A673 (cell line): ENCODE measurements around the gene TACC2. TPM values are rescaled to one million over a fixed set of nuclear protein-coding genes. Genes with fewer than 3 reads are reported as not detected.

Source experiments
- BruUV-seq: library from RNA; stranded (reverse); fragments of 400-500 nt; replicated peaks from 2 replicates; lab custom pipeline; 2021; lab: Mats Ljungman, UMichigan
- CTCF ChIA-PET: fragments of 300-600 bp; sonication (Branson Sonifier 250); formaldehyde crosslinking; loops from one replicate; lab custom pipeline; 2022; ENCODE audit warnings: antibody characterized with exemption; lab: Charles Lee
- POLR2A ChIA-PET: fragments of 300-600 bp; sonication (Branson Sonifier 250); formaldehyde crosslinking; loops from one replicate; lab custom pipeline; 2022; ENCODE audit warnings: antibody characterized with exemption; ENCODE audit not compliant: low non-redundant PET; lab: Charles Lee
- DNase-seq: peaks from one replicate; pipeline ENCODE4 v3.0.0-alpha.2; 2015; ENCODE audit warnings: low spot score
- H3K27ac ChIP-seq: fragments of 200-600 bp; sonication (generic); 2 replicates; pipeline ENCODE4 v1.5.1; 2016; ENCODE audit warnings: mixed run types, low read depth, mild to moderate bottlenecking, mixed read lengths, antibody characterized with exemption, low read length; ENCODE audit not compliant: poor library complexity, severe bottlenecking
- H3K27me3 ChIP-seq: fragments of 200-600 bp; sonication (generic); replicated peaks from 2 replicates; pipeline ENCODE4 v1.6.1; 2017; ENCODE audit warnings: mixed run types, low read depth, mild to moderate bottlenecking, mixed read lengths, antibody characterized with exemption, low read length; ENCODE audit not compliant: insufficient read depth, poor library complexity
- H3K36me3 ChIP-seq: fragments of 200-600 bp; sonication (generic); 2 replicates; pipeline ENCODE4 v1.6.1; 2016; ENCODE audit warnings: mixed run types, mild to moderate bottlenecking, mixed read lengths, antibody characterized with exemption, low read length; ENCODE audit not compliant: insufficient read depth, poor library complexity, severe bottlenecking
- H3K4me1 ChIP-seq: fragments of 200-600 bp; sonication (generic); 2 replicates; pipeline ENCODE4 v1.6.1; 2017; ENCODE audit warnings: mixed run types, mild to moderate bottlenecking, mixed read lengths, antibody characterized with exemption, low read length; ENCODE audit not compliant: insufficient read depth, poor library complexity, severe bottlenecking
- H3K4me3 ChIP-seq: fragments of 200-600 bp; sonication (generic); 2 replicates; pipeline ENCODE4 v1.5.1; 2016; ENCODE audit warnings: low read depth, mixed run types, mild to moderate bottlenecking, mixed read lengths, low read length; ENCODE audit not compliant: poor library complexity, severe bottlenecking
- H3K9me3 ChIP-seq: fragments of 200-600 bp; sonication (generic); 2 replicates; pipeline ENCODE4 v1.6.1; 2016; ENCODE audit warnings: mixed run types, low read depth, mild to moderate bottlenecking, mixed read lengths, antibody characterized with exemption, low read length; ENCODE audit not compliant: poor library complexity, severe bottlenecking
- EZH2 ChIP-seq: fragments of 200-600 bp; sonication (generic); IDR thresholded peaks from 2 replicates; pipeline ENCODE4 v1.6.1; 2017; ENCODE audit warnings: borderline replicate concordance, low read depth, mild to moderate bottlenecking, mixed read lengths, antibody characterized with exemption, low read length; ENCODE audit not compliant: poor library complexity, severe bottlenecking
- intact Hi-C: fragments of 100-400 bp; cut with micrococcal nuclease; formaldehyde crosslinking; loops from one replicate; pipeline ENCODE4 v1.10.0; 2022; ENCODE audit not compliant: unreplicated experiment
- total RNA-seq: library from RNA; stranded (reverse); gene quantifications from 2 replicates; pipeline ENCODE4 v1.2.3, GENCODE V29; 2021
- TF ChIP-seq, protein P1 (sequence below): fragments of 300-800, 200-600 bp; sonication (generic); conservative IDR thresholded peaks from 2 replicates; pipeline ENCODE4 v1.5.1; 2017; ENCODE audit warnings: low read depth, mild to moderate bottlenecking, antibody characterized with exemption, low read length, moderate library complexity, mixed read lengths

The TACC2 gene
- total RNA-seq, 1 experiment from 2014 or later, result 0.62 TPM

- no peak overlapping the region for H3K4me3 ChIP-seq
- intact Hi-C loops, result no loop called here
- peaks cover 6% of the 10 kb centered on the region for H3K4me1 ChIP-seq
- ChIA-PET POLR2A (no interaction called here), CTCF (no interaction called here)
- BruUV-seq, result no TSS peak
- no peaks in the 10 kb centered on the region for H3K9me3 ChIP-seq
- no peak for TF ChIP-seq EZH2
- no peaks in the 10 kb centered on the region for H3K27me3 ChIP-seq
- H3K27ac ChIP-seq, result no peak overlapping the region
- no peak for DNase-seq
- no peaks in the 10 kb centered on the region for H3K36me3 ChIP-seq
Measured at GRCh38 chr10:122282909-122283308, 293.9 kb downstream of the TACC2 start.

DNA sequence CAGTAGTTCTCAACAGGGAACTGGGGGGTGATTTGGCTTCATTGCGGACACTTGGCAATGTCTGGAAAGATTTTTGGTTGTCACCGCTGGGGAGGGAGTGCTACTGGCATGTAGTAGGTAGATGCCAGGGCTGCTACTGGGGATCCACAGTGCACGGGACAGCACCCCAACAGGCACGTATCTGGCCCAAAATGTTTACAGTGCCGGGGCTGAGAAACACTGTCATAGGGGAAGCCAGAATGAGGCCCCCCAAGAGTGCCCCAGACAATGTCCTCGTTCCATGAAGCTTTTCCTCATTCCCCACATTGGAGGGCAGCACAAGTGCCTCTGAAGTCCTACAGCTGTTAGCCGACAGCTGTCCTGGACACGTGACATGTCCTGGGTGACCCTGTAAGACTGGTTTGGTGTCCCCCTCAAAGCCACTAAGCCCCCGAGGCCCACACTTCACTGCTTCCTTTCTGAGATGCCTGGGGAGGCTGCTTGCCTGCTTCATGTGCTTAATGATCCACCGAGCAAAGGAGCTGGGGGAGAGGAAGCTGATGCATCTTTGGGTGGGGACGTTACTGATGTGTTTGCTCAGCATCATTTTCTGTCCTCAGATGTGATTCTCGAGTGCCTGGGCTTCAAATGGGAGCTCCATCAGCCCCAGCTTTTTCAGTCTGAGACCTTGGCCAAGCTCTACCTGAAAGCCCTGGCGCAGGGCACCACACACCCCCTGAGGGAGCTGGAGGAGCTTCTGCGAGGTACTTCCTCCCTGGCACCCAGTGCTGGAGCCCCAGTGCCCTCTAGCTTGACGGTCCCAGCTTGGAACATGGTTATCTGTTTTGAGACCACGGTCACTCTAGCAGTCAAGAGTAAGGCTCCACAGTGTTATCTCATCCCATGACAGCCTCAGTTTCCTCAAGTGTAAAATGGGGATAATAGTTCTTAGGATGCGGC, 296.8 kb downstream of the TACC2 start:
- Histone ChIP-seq H3K4me1 (peaks cover 6% of the 10 kb centered on the region), H3K27me3 (no peaks in the 10 kb centered on the region), H3K9me3 (no peaks in the 10 kb centered on the region), H3K4me3 (no peak overlapping the region), H3K27ac (no peak overlapping the region), H3K36me3 (no peaks in the 10 kb centered on the region)
- intact Hi-C loops, result no loop called here
- no TSS peak for BruUV-seq
- CTCF ChIA-PET, result no interaction called here
- DNase-seq, result no peak
- TF ChIP-seq, protein P1, sequence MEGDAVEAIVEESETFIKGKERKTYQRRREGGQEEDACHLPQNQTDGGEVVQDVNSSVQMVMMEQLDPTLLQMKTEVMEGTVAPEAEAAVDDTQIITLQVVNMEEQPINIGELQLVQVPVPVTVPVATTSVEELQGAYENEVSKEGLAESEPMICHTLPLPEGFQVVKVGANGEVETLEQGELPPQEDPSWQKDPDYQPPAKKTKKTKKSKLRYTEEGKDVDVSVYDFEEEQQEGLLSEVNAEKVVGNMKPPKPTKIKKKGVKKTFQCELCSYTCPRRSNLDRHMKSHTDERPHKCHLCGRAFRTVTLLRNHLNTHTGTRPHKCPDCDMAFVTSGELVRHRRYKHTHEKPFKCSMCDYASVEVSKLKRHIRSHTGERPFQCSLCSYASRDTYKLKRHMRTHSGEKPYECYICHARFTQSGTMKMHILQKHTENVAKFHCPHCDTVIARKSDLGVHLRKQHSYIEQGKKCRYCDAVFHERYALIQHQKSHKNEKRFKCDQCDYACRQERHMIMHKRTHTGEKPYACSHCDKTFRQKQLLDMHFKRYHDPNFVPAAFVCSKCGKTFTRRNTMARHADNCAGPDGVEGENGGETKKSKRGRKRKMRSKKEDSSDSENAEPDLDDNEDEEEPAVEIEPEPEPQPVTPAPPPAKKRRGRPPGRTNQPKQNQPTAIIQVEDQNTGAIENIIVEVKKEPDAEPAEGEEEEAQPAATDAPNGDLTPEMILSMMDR, result no peak
- TF ChIP-seq EZH2, result no peak
- POLR2A ChIA-PET, result no interaction called here

- Histone ChIP-seq H3K9me3 (no peaks in the 10 kb centered on the region), H3K27me3 (no peaks in the 10 kb centered on the region), H3K4me3 (no peak overlapping the region), H3K36me3 (no peaks in the 10 kb centered on the region), H3K27ac (no peak overlapping the region), H3K4me1 (peaks cover 6% of the 10 kb centered on the region)
- intact Hi-C loops, result no loop called here
- ChIA-PET CTCF (no interaction called here), POLR2A (no interaction called here)
- BruUV-seq, result no TSS peak
- DNase-seq, result peak; percentile 86
- TF ChIP-seq EZH2, result no peak
- TF ChIP-seq, protein P1, result no peak
Measured at GRCh38 chr10:122286867-122287266, 297.9 kb downstream of the TACC2 start.
